KMS-11 (cell line): ENCODE results near the gene HSD11B1L.

Source experiments
- H2AFZ ChIP-seq: fragments of 200-600 bp; sonication (generic); 2 replicates; pipeline ENCODE4 v1.6.1; 2016; ENCODE audit warnings: antibody characterized with exemption, mixed run types, low read depth
- H3K27ac ChIP-seq: fragments of 200-600 bp; sonication (generic); 2 replicates; pipeline ENCODE4 v1.6.1; 2016; ENCODE audit warnings: mild to moderate bottlenecking, mixed run types
- H3K27me3 ChIP-seq: fragments of 200-600 bp; sonication (generic); 2 replicates; pipeline ENCODE4 v1.6.1; 2017; ENCODE audit warnings: mild to moderate bottlenecking, low read depth, mixed run types, moderate library complexity; ENCODE audit not compliant: insufficient read depth
- H3K36me3 ChIP-seq: fragments of 200-600 bp; sonication (generic); 2 replicates; pipeline ENCODE4 v1.6.1; 2017; ENCODE audit warnings: mild to moderate bottlenecking, mixed run types; ENCODE audit not compliant: insufficient read depth
- H3K4me1 ChIP-seq: fragments of 200-600 bp; sonication (generic); 2 replicates; pipeline ENCODE4 v1.6.1; 2016; ENCODE audit warnings: mild to moderate bottlenecking, low read depth, mixed run types; ENCODE audit not compliant: poor library complexity, severe bottlenecking
- H3K4me2 ChIP-seq: fragments of 200-600 bp; sonication (generic); 2 replicates; pipeline ENCODE4 v1.7.0; 2016; ENCODE audit warnings: mild to moderate bottlenecking, mixed run types
- H3K4me3 ChIP-seq: fragments of 200-600 bp; sonication (generic); IDR thresholded peaks from 2 replicates; pipeline ENCODE4 v1.6.1; 2017; ENCODE audit warnings: low read depth, low read length, mixed read lengths; ENCODE audit not compliant: insufficient read depth
- H3K79me2 ChIP-seq: fragments of 200-600 bp; sonication (generic); 2 replicates; pipeline ENCODE4 v1.6.1; 2016; ENCODE audit warnings: low read depth, mixed run types; ENCODE audit not compliant: insufficient read depth
- H3K9ac ChIP-seq: fragments of 200-600 bp; sonication (generic); 2 replicates; pipeline ENCODE4 v1.6.1; 2016; ENCODE audit warnings: mild to moderate bottlenecking, mixed run types
- H4K20me1 ChIP-seq: fragments of 200-600 bp; sonication (generic); 2 replicates; pipeline ENCODE4 v1.6.1; 2016; ENCODE audit warnings: mild to moderate bottlenecking, mixed run types; ENCODE audit not compliant: insufficient read depth
- CTCF ChIP-seq: fragments of 200-600 bp; sonication (generic); conservative IDR thresholded peaks from 2 replicates; pipeline ENCODE4 v1.6.1; 2017; ENCODE audit warnings: low read depth, mild to moderate bottlenecking, antibody characterized with exemption, low read length, moderate library complexity, mixed read lengths

The HSD11B1L gene

GRCh38 chr19:5682107-5682482 lies 1.3 kb downstream of the HSD11B1L start:
- Histone ChIP-seq H3K27ac (no peak overlapping the region), H3K4me2 (no peak overlapping the region), H4K20me1 (no peaks in the 10 kb centered on the region), H2AFZ (no peak overlapping the region), H3K27me3 (peaks cover 3% of the 10 kb centered on the region; the same call in 1 of the 2 replicates), H3K9ac (no peak overlapping the region), H3K4me3 (no peak overlapping the region), H3K79me2 (no peaks in the 10 kb centered on the region), H3K36me3 (no peaks in the 10 kb centered on the region), H3K4me1 (peaks cover 12% of the 10 kb centered on the region)
- no peak for TF ChIP-seq CTCF

- Histone ChIP-seq H3K9ac (no peak overlapping the region), H3K27me3 (peaks cover 3% of the 10 kb centered on the region; the same call in 1 of the 2 replicates), H3K79me2 (no peaks in the 10 kb centered on the region), H3K27ac (no peak overlapping the region), H3K4me1 (peaks cover 12% of the 10 kb centered on the region), H4K20me1 (no peaks in the 10 kb centered on the region), H3K36me3 (no peaks in the 10 kb centered on the region), H2AFZ (no peak overlapping the region), H3K4me2 (no peak overlapping the region), H3K4me3 (no peak overlapping the region)
- TF ChIP-seq CTCF = no peak
These were observed 2.5 kb downstream of the HSD11B1L start for GRCh38 chr19:5683177-5683886.

GRCh38 chr19:5684694-5685430 lies 4.0 kb downstream of the HSD11B1L start:
- H3K79me2 ChIP-seq = no peaks in the 10 kb centered on the region
- H2AFZ ChIP-seq = no peak overlapping the region
- H3K27ac ChIP-seq = no peak overlapping the region
- H3K36me3 ChIP-seq = no peaks in the 10 kb centered on the region
- no peak overlapping the region for H3K4me2 ChIP-seq
- no peak for TF ChIP-seq CTCF
- no peak overlapping the region for H3K4me3 ChIP-seq
- H3K27me3 ChIP-seq = peaks cover 3% of the 10 kb centered on the region; the same call in 1 of the 2 replicates
- H3K4me1 ChIP-seq = peaks cover 12% of the 10 kb centered on the region
- no peaks in the 10 kb centered on the region for H4K20me1 ChIP-seq
- no peak overlapping the region for H3K9ac ChIP-seq

GRCh38 chr19:5686326-5686646 lies 5.5 kb downstream of the HSD11B1L start:
- H3K4me2 ChIP-seq = peak overlapping the region; percentile 13; the same call in 1 of the 2 replicates
- H3K36me3 ChIP-seq = no peaks in the 10 kb centered on the region
- no peak for TF ChIP-seq CTCF
- no peak overlapping the region for H3K4me3 ChIP-seq
- H3K79me2 ChIP-seq = peaks cover 12% of the 10 kb centered on the region
- H3K9ac ChIP-seq = peak overlapping the region; percentile 49; the same call in 1 of the 2 replicates
- peaks cover 12% of the 10 kb centered on the region for H3K4me1 ChIP-seq
- H3K27me3 ChIP-seq = peaks cover 3% of the 10 kb centered on the region; the same call in 1 of the 2 replicates
- H2AFZ ChIP-seq = peak overlapping the region; percentile 77; the same call in 1 of the 2 replicates
- no peak overlapping the region for H3K27ac ChIP-seq
- no peaks in the 10 kb centered on the region for H4K20me1 ChIP-seq
